ENCODE measurements around the gene VGLL2. TPM values are rescaled to one million over a fixed set of nuclear protein-coding genes. Genes with fewer than 3 reads are reported as not detected.

VGLL2 gene
- total RNA-seq, 6 donors from 2014 or later: not detected

DNA sequence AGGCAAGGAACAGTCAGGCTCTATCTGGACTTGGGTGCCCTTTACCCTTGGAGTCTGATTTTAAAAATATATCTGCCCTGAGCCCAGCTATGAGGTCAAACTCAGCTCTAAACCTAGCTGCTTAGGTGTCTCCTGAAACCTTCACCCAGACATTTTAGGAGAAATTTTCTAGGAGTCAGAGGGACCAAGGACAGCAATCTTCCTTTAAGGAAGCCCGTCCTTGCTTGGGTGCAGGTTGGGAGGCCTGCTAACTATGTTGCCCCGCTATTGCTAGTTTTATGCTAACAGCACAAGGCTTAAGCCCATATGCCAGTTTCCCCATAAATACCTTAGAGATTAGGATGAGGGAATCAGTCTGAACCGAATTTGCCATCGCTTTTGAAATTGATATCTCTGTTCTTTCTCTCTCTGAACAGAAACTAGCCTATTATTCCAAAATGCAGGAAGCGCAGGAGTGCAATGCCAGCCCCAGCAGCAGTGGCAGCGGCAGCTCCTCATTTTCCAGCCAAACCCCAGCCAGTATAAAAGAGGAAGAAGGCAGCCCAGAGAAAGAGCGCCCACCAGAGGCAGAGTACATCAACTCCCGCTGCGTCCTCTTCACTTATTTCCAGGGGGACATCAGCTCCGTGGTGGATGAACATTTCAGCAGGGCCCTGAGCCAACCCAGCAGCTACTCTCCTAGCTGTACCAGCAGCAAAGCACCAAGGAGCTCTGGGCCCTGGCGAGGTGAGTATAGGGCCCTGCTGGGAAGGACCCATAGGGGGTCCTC is 2.6 kb downstream of the VGLL2 start:
- Histone ChIP-seq H3K27me3 (peaks cover 0 to 80% (median 32%) of the 10 kb centered on the region in 4 donors), H3K36me3 (no peaks in the 10 kb centered on the region), H3K27ac (no peak overlapping the region), H3K4me1 (peaks cover 23 to 37% (median 30%) of the 10 kb centered on the region in 4 donors), H3K4me3 (no peak overlapping the region), H3K9me3 (no peaks in the 10 kb centered on the region)
- WGBS, 2 donors: 12 to 21% methylated on average over 8 to 11 of the region's 11 CpGs
- no peak for DNase-seq
- TF ChIP-seq CTCF (IDR thresholded peaks at IDR 0.05): no peak
- no peak for TF ChIP-seq EP300 (IDR thresholded peaks at IDR 0.05)
- TF ChIP-seq POLR2A (IDR thresholded peaks at IDR 0.05): no peak
- TF ChIP-seq POLR2AphosphoS5 (IDR thresholded peaks at IDR 0.05): no peak
- ATAC-seq (ENCODE audit: low FRiP score in 2 of 2): no peak

- H3K4me3 ChIP-seq: no peak overlapping the region
- 12 to 21% methylated on average over 1 of the region's 1 CpG for WGBS, 2 donors
- H3K27me3 ChIP-seq: peaks cover 0 to 70% (median 32%) of the 10 kb centered on the region in 4 donors
- H3K4me1 ChIP-seq: peaks cover 23 to 37% (median 30%) of the 10 kb centered on the region in 4 donors
- H3K9me3 ChIP-seq: no peaks in the 10 kb centered on the region
- no peak overlapping the region for H3K27ac ChIP-seq
- DNase-seq: no peak
- ATAC-seq (ENCODE audit: low FRiP score in 2 of 2): no peak
- no peaks in the 10 kb centered on the region for H3K36me3 ChIP-seq
- no peak for TF ChIP-seq CTCF (IDR thresholded peaks at IDR 0.05)
- no peak for TF ChIP-seq POLR2A (IDR thresholded peaks at IDR 0.05)
Measured at GRCh38 chr6:117268924-117269323, 3.6 kb downstream of the VGLL2 start.

DNA sequence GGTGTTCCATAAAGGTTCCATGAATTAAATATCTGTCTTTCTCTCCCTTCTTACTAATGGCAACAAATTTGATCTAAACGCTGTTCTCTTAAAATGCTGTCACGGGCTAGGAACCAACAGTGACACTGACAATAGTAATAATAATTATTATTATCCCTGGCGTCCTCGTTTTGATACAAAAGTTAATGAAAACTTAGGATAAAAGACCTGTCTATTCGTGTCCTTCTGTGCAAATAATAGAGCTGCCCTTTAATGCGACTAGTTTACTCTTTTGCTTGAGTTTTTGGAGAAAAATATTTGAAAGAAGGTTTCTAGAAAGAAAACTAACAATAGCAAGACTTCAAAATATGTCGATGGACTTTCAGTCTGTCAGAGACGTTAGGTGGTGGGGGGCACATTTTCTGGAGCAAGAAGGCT is 4.3 kb downstream of the VGLL2 start:
- Histone ChIP-seq H3K27ac (no peak overlapping the region), H3K4me1 (peaks cover 22 to 31% (median 25%) of the 10 kb centered on the region in 4 donors), H3K9me3 (no peaks in the 10 kb centered on the region), H3K27me3 (peaks cover 0 to 64% (median 29%) of the 10 kb centered on the region in 4 donors), H3K36me3 (no peaks in the 10 kb centered on the region), H3K4me3 (no peak overlapping the region)
- 6 to 7% methylated on average over 8 of the region's 8 CpGs for WGBS, 2 donors
- DNase-seq (no peak), ATAC-seq (ENCODE audit: low FRiP score in 2 of 2) (no peak)
- TF ChIP-seq EP300 (IDR thresholded peaks at IDR 0.05): no peak
- no peak for TF ChIP-seq POLR2AphosphoS5 (IDR thresholded peaks at IDR 0.05)
- no peak for TF ChIP-seq POLR2A (IDR thresholded peaks at IDR 0.05)
- TF ChIP-seq CTCF (IDR thresholded peaks at IDR 0.05): no peak

DNA sequence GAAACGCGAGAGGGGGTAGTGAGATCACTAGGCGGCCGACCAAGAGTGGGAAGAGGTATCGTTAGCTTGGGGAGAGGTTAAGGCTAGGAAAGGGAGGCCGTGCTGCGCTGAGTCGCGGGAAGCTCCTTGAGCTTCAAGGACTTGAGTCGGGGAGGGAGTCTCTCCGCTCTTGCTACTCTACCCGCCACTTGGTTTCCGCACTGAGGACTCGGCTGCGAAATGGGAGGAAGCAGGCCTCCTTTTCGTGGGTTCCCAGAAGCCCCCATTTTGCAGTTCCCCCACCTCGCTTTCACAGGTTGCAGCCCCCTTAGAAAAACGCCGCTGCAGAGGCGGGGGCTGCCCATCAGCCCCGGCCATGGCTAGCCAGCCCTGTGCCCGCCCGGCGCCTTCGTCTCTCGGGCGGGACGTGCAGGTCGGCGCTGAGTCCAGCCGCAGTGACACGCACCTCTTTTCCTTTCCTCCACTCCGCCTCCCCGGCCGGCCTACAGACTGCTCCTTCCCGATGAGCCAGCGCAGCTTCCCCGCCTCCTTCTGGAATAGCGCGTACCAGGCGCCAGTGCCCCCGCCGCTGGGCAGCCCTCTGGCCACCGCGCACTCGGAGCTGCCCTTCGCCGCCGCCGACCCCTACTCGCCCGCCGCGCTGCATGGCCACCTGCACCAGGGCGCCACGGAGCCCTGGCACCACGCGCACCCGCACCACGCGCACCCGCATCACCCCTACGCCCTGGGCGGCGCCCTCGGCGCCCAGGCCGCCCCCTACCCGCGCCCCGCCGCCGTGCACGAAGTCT is 4.9 kb downstream of the VGLL2 start:
- 3 to 5% methylated on average over 36 to 65 of the region's 74 CpGs for WGBS, 2 donors
- Histone ChIP-seq H3K9me3 (no peaks in the 10 kb centered on the region), H3K36me3 (no peaks in the 10 kb centered on the region), H3K27me3 (peaks cover 0 to 59% (median 27%) of the 10 kb centered on the region in 4 donors), H3K4me3 (peak overlapping the region in 3 of 4 donors; percentile 26 to 41 (median 37)), H3K4me1 (peaks cover 18 to 25% (median 20%) of the 10 kb centered on the region in 4 donors), H3K27ac (no peak overlapping the region)
- ATAC-seq (ENCODE audit: low FRiP score in 2 of 2): peak in 1 of 2 donors; percentile 12
- DNase-seq: peak in 1 of 2 donors; percentile 82
- TF ChIP-seq EP300 (IDR thresholded peaks at IDR 0.05): no peak
- no peak for TF ChIP-seq POLR2AphosphoS5 (IDR thresholded peaks at IDR 0.05)
- TF ChIP-seq POLR2A (IDR thresholded peaks at IDR 0.05): no peak
- TF ChIP-seq CTCF (IDR thresholded peaks at IDR 0.05): no peak
